Neural cell (in vitro differentiated cells): ENCODE measurements around the gene FXYD1.

Experiments
- CTCF ChIP-seq: fragments of 450-650 bp; IDR thresholded peaks from 2 replicates; pipeline ENCODE4 v1.5.1; 2014; ENCODE audit warnings: antibody characterized with exemption, mild to moderate bottlenecking, moderate library complexity; ENCODE audit not compliant: poor library complexity, severe bottlenecking
- EP300 ChIP-seq: fragments of 450-650 bp; conservative IDR thresholded peaks from 2 replicates; pipeline ENCODE4 v1.6.1; 2014; ENCODE audit warnings: antibody characterized with exemption, mild to moderate bottlenecking, moderate library complexity; ENCODE audit not compliant: poor library complexity, severe bottlenecking
- EZH2 ChIP-seq: fragments of 200-600, 300-800 bp; shearing (Covaris generic), sonication (generic); IDR thresholded peaks from 2 replicates; pipeline ENCODE4 v1.6.1; 2014; ENCODE audit warnings: antibody characterized with exemption, low read length, borderline replicate concordance, mild to moderate bottlenecking; ENCODE audit not compliant: insufficient read depth, poor library complexity, severe bottlenecking
- MXI1 ChIP-seq: fragments of 450-650 bp; conservative IDR thresholded peaks from 2 replicates; pipeline ENCODE4 v1.6.1; 2014; ENCODE audit warnings: antibody characterized with exemption, mild to moderate bottlenecking; ENCODE audit not compliant: poor library complexity, severe bottlenecking
- POLR2AphosphoS5 ChIP-seq: IDR thresholded peaks from 2 replicates; pipeline ENCODE4 v1.6.1; 2012
- RAD21 ChIP-seq: fragments of 450-650 bp; conservative IDR thresholded peaks from 2 replicates; pipeline ENCODE4 v1.6.1; 2014; ENCODE audit warnings: antibody characterized with exemption, mild to moderate bottlenecking, moderate library complexity
- REST ChIP-seq: IDR thresholded peaks from 2 replicates; pipeline ENCODE4 v1.6.1; 2012; ENCODE audit warnings: borderline replicate concordance
- SMC3 ChIP-seq: fragments of 450-650 bp; conservative IDR thresholded peaks from 2 replicates; pipeline ENCODE4 v1.6.1; 2014; ENCODE audit warnings: antibody characterized with exemption, mild to moderate bottlenecking, moderate library complexity; ENCODE audit not compliant: poor library complexity
- TAF1 ChIP-seq: IDR thresholded peaks from 2 replicates; pipeline ENCODE4 v1.6.1; 2012; ENCODE audit warnings: low read depth

- TF ChIP-seq EZH2 (no peak), CTCF (no peak), REST (no peak), EP300 (no peak), SMC3 (no peak), TAF1 (no peak), POLR2AphosphoS5 (no peak), RAD21 (no peak), MXI1 (no peak)
These were observed 24.1 kb downstream of the FXYD1 start for GRCh38 chr19:35162471-35163326.
